ENCODE data around the gene CDH5. TPM values are rescaled to one million over a fixed set of nuclear protein-coding genes. Genes with fewer than 3 reads are reported as not detected.
A peak's percentile ranks its signal among the peaks of the same experiment; 100 is the strongest.

CDH5 gene
- total and polyA plus RNA-seq, 2 of the 8 experiments (the other 6 are each of a cell fraction or from before 2014, with no cell fraction given), result 0.32 TPM

- TF ChIP-seq CHD7 (IDR thresholded peaks at IDR 0.05; ENCODE audit: insufficient replicate concordance, low read length), result no peak
- peak; percentile 12; the same call in 1 of the 2 replicates for TF ChIP-seq KDM1A (IDR thresholded peaks at IDR 0.05; ENCODE audit: borderline replicate concordance, low read length)
- TF ChIP-seq GTF2F1 (IDR thresholded peaks at IDR 0.05; ENCODE audit: borderline replicate concordance, low read depth, low read length), result no peak
- TF ChIP-seq BRCA1 (IDR thresholded peaks at IDR 0.05; ENCODE audit: low read depth, low read length), result no peak
These were observed 840 bp upstream of the CDH5 start (continued) for GRCh38 chr16:66365651-66366050.
